Measurements from ENCODE around the gene RGS5. TPM values are rescaled to one million over a fixed set of nuclear protein-coding genes. Genes with fewer than 3 reads are reported as not detected.
"Not testable (repeated sequence)": the region's sequence is repeated elsewhere in the genome, so short reads cannot be mapped to it uniquely, and the experiment has no call there.

Gene RGS5, protein sequence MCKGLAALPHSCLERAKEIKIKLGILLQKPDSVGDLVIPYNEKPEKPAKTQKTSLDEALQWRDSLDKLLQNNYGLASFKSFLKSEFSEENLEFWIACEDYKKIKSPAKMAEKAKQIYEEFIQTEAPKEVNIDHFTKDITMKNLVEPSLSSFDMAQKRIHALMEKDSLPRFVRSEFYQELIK
- total RNA-seq, result 1 to 10 TPM; 4.1 to 4.4 TPM

DNA sequence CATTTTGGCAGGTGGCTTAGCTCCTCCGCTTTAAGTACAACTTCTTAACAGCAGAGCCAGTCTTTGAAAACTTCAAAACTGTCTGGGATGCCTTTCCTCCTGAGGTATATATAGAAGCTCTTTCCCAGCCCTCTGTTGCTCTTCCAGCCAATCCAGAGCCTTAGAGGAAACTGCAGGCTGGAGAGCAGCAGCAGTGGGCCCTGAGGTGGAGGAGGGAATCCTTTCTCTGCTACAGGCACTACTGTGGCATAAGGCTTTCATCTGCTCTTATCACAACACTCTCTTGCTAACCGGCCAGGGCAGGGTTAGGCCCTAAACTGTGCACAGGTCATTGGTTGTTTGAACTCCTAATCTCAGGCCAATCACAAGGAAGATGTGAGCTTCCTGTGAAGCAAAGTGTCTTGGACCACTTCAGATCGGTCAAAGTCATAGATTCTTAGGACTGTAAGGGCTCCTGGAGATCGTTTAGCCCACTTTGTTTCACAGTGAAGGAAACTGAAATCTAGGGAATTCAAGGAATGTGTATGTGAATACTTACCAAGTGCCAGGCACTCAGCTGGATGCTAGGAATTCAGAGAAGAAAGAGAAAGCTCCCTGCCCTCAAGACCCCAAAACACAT is at the start of gene RGS5:
Gene RGS5 (minus strand): TSS at position 84 of the 619 bp plus-strand sequence. CDS start 81 bp downstream, at position 3.
- Mint-ChIP-seq H3K36me3 (no peaks in the 10 kb centered on the region), H3K9me3 (no peaks in the 10 kb centered on the region), H3K27me3 (peaks cover 3% of the 10 kb centered on the region), H3K4me1 (no peaks in the 10 kb centered on the region), H3K4me3 (no peak within 1 kb of the TSS), H3K27ac (no peak within 1 kb of the TSS)
- DNase-seq, result no peak
- POLR2A ChIA-PET, result no interaction called here
- no peak for ATAC-seq (ENCODE audit: low read depth)

DNA sequence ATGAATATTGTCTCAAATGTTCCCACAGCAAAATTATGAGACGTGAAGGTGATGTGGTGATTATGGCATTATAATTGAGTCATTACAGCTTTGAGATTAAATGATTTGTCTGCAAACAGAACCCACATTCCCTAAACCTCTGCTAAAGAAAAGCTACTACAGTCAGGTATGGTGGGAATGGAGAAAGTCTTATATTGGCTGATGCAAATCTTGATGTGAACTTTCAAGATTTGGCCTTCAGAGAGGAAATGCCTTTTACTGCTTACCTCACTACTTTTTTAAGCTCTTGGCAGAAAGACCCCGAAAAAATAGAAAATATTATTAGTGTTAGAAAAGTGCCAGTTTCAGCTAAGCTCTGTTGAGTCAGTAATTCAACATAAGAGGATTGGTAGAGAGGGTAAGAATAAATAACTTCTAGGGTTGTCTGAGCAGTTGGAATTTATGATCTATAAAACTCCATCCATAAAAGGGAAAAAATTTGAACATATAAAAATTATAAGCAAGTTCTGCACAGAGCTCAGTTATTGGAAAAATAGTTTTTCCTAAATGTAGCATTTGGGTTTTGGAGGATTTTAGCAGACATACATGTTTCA is 47.8 kb upstream of the RGS5 start:
- DNase-seq (no peak), ATAC-seq (ENCODE audit: low read depth) (no peak)
- no peaks in the 10 kb centered on the region for H3K27me3 Mint-ChIP-seq
- H3K36me3 Mint-ChIP-seq, result peaks cover 2% of the 10 kb centered on the region
- H3K4me3 Mint-ChIP-seq, result no peak overlapping the region
- H3K4me1 Mint-ChIP-seq, result no peaks in the 10 kb centered on the region
- no peaks in the 10 kb centered on the region for H3K9me3 Mint-ChIP-seq
- no peak overlapping the region for H3K27ac Mint-ChIP-seq
- POLR2A ChIA-PET, result no interaction called here

DNA sequence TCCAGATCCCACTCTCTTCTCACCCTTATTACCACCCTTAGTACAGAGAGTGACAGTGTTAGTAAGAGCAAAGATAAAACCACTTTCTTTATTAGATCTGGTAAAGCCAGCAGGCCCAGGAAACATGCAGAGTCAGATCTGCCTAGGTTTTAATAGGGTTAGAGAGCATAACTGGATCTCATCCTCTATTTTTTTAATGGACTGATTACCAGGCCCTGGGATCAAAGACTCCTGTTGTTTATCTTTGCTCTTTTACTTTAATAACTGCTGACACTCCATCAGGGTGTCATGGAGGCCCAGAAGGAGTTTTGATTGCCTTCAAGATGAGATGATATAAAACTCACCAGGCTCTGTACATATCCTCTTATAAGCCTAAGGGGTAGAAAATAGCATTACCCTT is 45.3 kb upstream of the RGS5 start:
- Mint-ChIP-seq H3K9me3 (no peaks in the 10 kb centered on the region), H3K4me3 (no peak overlapping the region), H3K4me1 (no peaks in the 10 kb centered on the region), H3K27me3 (no peaks in the 10 kb centered on the region), H3K36me3 (peaks cover 2% of the 10 kb centered on the region), H3K27ac (no peak overlapping the region)
- ATAC-seq (ENCODE audit: low read depth), result no peak
- DNase-seq, result no peak
- POLR2A ChIA-PET, result no interaction called here

DNA sequence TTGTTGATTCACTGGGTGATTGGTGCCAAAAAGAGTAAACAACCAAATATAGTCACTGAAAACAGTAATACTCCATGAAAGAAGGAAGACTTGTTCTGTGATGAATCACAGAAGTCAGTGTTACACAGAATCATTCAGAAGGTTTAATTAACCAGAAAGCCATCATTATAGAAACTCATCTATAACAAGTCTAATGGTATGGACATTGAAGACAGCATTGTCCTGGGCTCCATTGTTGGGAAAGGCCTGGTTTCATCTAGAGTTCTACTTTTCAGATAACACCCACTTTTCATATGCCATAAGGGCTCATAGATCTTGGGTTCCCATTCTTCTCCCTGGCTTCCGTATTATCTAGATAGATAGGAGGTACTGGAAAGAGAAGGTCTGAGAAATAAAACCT is 41.9 kb upstream of the RGS5 start:
- ATAC-seq (ENCODE audit: low read depth); H3K27me3 Mint-ChIP-seq; H3K4me1 Mint-ChIP-seq; H3K9me3 Mint-ChIP-seq; H3K36me3 Mint-ChIP-seq; DNase-seq; H3K4me3 Mint-ChIP-seq; H3K27ac Mint-ChIP-seq; POLR2A ChIA-PET: not testable (repeated sequence)

DNA sequence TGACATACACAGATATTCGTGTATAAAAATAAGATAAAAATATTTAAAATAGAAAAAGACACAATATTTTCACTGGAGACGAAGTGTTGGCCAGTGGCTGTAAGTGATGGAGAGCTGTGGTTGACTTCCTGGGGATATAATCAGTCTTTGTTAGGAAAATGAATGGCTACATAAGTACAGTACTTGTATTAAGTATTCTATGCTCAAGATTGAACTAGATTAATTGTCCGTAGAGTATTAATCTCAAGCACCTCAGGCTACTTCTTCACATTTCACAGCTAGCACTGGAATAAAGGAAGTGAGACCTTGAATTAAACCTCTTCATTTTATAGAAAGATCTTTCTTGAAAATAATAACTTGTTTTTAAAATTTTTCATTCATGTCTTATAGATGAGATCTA is 39.0 kb upstream of the RGS5 start:
- H3K27me3 Mint-ChIP-seq, result no peaks in the 10 kb centered on the region
- H3K27ac Mint-ChIP-seq, result no peak overlapping the region
- H3K36me3 Mint-ChIP-seq, result no peaks in the 10 kb centered on the region
- H3K4me3 Mint-ChIP-seq, result no peak overlapping the region
- H3K9me3 Mint-ChIP-seq, result no peaks in the 10 kb centered on the region
- no peak for DNase-seq
- POLR2A ChIA-PET, result no interaction called here
- ATAC-seq (ENCODE audit: low read depth), result no peak
- H3K4me1 Mint-ChIP-seq, result no peaks in the 10 kb centered on the region

DNA sequence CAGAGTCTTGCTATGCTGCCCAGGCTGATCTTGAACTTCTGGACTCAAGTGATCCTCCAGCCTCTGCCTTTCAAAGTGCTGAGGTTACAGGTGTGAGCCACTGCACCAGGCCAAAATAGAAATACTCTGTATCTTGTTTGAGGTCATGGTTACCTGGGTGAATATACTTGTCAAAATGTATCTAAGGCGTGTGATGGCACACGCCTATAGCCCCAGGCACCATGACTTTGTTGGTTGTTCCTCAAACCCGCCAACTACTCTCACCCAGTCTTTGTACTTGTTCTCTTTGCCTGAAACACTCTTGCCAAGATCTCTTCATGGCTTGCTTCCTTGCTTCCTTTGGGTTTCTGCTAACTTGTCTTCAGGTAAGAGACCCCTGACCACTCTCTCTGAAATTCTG is 38.0 kb upstream of the RGS5 start:
- Mint-ChIP-seq H3K27ac (no peak overlapping the region), H3K9me3 (no peaks in the 10 kb centered on the region), H3K4me1 (no peaks in the 10 kb centered on the region), H3K36me3 (no peaks in the 10 kb centered on the region), H3K4me3 (no peak overlapping the region), H3K27me3 (no peaks in the 10 kb centered on the region)
- ATAC-seq (ENCODE audit: low read depth), result no peak
- DNase-seq, result no peak
- POLR2A ChIA-PET, result no interaction called here

DNA sequence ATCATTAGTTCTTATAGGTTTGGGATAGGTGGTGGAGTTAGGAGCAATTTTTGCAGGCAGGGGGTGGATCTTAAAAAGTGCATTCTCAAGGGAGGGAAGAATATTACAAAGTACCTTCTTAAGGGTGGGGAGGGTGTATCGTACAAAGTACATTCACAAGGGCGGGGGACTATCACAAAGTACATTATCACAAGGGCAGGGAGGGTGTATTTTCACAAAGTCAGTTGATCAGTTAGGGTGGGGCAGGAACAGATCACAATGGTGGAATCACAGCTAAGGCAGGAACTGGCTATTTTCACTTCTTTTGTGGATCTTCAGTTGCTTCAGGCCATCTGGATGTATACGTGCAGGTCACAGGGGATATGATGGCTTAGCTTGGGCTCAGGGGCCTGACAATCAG is 30.9 kb upstream of the RGS5 start:
- H3K36me3 Mint-ChIP-seq; H3K27me3 Mint-ChIP-seq; H3K4me3 Mint-ChIP-seq; DNase-seq; H3K27ac Mint-ChIP-seq; POLR2A ChIA-PET; ATAC-seq (ENCODE audit: low read depth); H3K4me1 Mint-ChIP-seq; H3K9me3 Mint-ChIP-seq: not testable (repeated sequence)

DNA sequence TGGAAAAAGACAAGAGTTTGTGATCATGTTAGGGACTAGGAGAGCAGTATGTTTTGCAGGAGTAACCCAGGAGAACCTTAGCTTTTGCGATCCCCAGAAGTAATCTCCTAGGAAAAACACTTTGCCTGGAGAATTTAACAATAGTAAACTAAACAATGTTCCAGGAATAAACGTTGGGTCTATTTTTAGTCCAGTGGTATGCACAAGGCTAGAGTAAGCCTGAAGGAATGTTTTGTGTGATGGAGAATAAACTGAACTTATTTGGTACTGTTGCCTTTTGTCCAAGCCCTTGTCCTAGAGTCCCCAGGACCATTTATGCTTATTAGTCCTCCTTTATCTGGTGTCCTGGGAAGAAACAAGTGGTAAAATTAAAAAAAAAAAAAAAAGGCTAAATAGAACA is 28.7 kb upstream of the RGS5 start:
- H3K9me3 Mint-ChIP-seq, result peaks cover 4% of the 10 kb centered on the region
- DNase-seq (no peak), ATAC-seq (ENCODE audit: low read depth) (no peak)
- POLR2A ChIA-PET, result no interaction called here
- no peak overlapping the region for H3K4me3 Mint-ChIP-seq
- H3K4me1 Mint-ChIP-seq, result no peaks in the 10 kb centered on the region
- no peak overlapping the region for H3K27ac Mint-ChIP-seq
- H3K27me3 Mint-ChIP-seq, result no peaks in the 10 kb centered on the region
- H3K36me3 Mint-ChIP-seq, result peaks cover 2% of the 10 kb centered on the region

DNA sequence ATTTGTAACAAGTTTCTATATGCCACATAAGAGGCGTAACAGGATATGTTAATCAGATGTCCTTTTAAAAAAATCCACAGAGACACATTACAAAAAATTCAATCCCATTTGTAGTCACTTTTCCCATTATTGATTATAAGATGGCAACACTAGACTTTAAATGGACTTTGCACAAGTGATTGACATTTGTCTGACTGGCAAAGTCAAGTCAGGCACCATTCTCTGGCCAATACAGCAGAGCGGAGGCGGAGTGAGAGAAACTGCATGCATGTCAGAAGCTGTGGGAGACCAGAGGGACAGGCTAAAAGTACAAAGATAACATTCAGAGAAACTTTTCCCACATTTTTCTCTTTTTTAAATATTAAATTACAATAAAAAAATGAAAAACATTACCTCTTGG is 28.1 kb upstream of the RGS5 start:
- Mint-ChIP-seq H3K4me1 (no peaks in the 10 kb centered on the region), H3K9me3 (peaks cover 4% of the 10 kb centered on the region), H3K4me3 (no peak overlapping the region), H3K27me3 (no peaks in the 10 kb centered on the region), H3K36me3 (peaks cover 2% of the 10 kb centered on the region), H3K27ac (no peak overlapping the region)
- POLR2A ChIA-PET, result no interaction called here
- DNase-seq, result no peak
- no peak for ATAC-seq (ENCODE audit: low read depth)

DNA sequence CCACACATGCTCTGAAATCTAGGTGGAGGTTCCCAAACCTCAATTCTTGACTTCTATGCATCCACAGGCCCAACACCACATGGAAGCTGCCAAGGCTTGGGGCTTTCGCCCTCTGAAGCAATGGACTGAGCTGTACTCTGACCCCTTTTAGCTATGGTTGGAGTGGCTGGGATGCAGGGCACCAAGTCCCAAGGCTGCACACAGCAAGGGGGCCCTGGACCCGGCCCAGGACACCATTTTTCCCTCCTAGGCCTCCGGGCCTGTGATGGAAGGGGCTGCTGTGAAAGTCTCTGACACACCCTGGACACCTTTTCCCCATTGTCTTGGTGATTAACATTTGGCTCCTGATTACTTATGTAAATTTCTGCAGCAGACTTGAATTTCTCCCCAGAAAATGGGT is 25.6 kb upstream of the RGS5 start:
- H3K4me3 Mint-ChIP-seq; H3K36me3 Mint-ChIP-seq; H3K9me3 Mint-ChIP-seq; H3K27ac Mint-ChIP-seq; ATAC-seq (ENCODE audit: low read depth); POLR2A ChIA-PET; H3K4me1 Mint-ChIP-seq; DNase-seq; H3K27me3 Mint-ChIP-seq: not testable (repeated sequence)

DNA sequence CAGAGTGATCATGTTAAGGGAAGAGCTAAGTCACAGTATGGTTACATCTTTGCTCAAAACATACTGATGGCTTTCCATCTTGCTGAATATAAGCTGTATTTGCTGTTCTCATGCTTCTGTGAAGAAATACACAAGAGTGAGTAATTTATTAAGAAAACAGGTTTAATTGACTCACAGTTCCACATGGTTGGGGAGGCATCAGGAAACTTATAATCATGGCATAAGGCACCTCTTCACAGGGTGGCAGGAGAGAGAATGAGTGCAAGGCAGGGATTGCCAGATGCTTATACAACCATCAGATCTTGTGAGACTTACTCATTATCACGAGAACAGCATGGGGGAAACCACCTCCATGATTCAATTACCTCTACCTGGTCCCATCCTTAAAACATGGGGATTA is 24.4 kb upstream of the RGS5 start:
- peaks cover 2% of the 10 kb centered on the region for H3K36me3 Mint-ChIP-seq
- H3K9me3 Mint-ChIP-seq, result peaks cover 7% of the 10 kb centered on the region
- no peak for DNase-seq
- no peaks in the 10 kb centered on the region for H3K27me3 Mint-ChIP-seq
- H3K4me3 Mint-ChIP-seq, result no peak overlapping the region
- ATAC-seq (ENCODE audit: low read depth), result no peak
- H3K4me1 Mint-ChIP-seq, result no peaks in the 10 kb centered on the region
- no peak overlapping the region for H3K27ac Mint-ChIP-seq
- POLR2A ChIA-PET, result no interaction called here

DNA sequence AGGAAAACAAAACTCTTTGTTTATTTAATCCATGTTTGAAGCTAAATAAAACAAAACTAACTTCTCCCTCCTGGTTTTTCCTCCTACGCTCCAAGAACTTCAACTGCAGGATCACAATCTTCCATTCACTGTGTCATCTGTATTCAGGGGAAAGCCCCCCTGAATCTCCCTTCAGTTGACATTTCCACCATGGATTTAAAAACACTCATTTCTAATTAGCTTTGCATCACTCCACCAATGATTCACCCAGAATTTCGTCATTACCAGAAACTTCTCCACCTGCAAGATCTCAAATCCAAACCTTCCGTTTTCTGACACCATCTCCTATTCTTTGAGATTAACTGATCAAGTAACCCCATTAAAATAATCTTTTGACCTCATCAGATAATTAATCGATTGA is 10.9 kb upstream of the RGS5 start:
- Mint-ChIP-seq H3K27ac (no peak overlapping the region), H3K4me1 (no peaks in the 10 kb centered on the region), H3K36me3 (no peaks in the 10 kb centered on the region), H3K9me3 (no peaks in the 10 kb centered on the region), H3K27me3 (peaks cover 3% of the 10 kb centered on the region), H3K4me3 (no peak overlapping the region)
- DNase-seq (no peak), ATAC-seq (ENCODE audit: low read depth) (no peak)
- POLR2A ChIA-PET, result no interaction called here

DNA sequence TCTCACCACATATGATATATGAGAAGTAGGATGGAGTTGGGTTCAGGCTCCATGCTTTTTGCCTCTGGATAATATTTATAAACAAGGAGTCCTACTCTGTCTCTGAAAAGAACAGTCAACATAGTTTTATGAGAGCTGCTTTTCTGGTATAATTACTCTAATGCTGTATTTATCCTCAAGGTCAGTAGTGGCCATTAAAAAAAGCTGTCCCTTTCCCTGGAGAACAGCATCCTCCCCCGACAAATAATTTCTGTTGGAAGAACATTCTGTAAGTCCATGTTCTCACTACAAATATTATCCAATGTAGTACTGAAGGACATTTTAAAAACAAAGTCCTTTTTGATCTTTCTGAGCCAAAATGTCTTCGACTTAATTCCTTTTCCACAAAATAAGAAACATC is 9.0 kb upstream of the RGS5 start:
- H3K27ac Mint-ChIP-seq, result no peak overlapping the region
- H3K27me3 Mint-ChIP-seq, result peaks cover 3% of the 10 kb centered on the region
- ATAC-seq (ENCODE audit: low read depth) (no peak), DNase-seq (no peak)
- H3K36me3 Mint-ChIP-seq, result no peaks in the 10 kb centered on the region
- H3K9me3 Mint-ChIP-seq, result no peaks in the 10 kb centered on the region
- no peak overlapping the region for H3K4me3 Mint-ChIP-seq
- POLR2A ChIA-PET, result no interaction called here
- no peaks in the 10 kb centered on the region for H3K4me1 Mint-ChIP-seq

DNA sequence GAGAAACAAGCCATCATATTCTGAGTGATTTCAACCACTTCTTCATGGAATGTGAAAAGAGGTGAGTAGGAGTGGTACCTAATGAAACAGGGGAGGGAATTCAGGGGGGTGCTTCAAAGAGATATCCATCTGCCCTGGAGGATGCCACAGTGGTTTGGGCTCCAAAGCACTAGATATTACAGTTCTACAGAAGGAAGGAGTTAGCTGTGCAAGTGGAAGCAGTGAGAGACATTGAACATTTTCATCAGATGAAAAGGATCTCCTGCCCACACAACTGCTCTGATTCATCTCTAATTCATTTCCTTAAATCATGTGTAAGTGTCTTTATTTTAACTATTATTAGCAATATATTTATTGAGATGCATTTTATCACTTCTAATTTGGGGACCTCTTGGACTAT is 2.8 kb upstream of the RGS5 start:
- DNase-seq (no peak), ATAC-seq (ENCODE audit: low read depth) (no peak)
- no peaks in the 10 kb centered on the region for H3K9me3 Mint-ChIP-seq
- H3K27ac Mint-ChIP-seq, result no peak overlapping the region
- H3K27me3 Mint-ChIP-seq, result no peaks in the 10 kb centered on the region
- no peaks in the 10 kb centered on the region for H3K4me1 Mint-ChIP-seq
- no peak overlapping the region for H3K4me3 Mint-ChIP-seq
- no peaks in the 10 kb centered on the region for H3K36me3 Mint-ChIP-seq
- POLR2A ChIA-PET, result no interaction called here

Data from activated naive CD8-positive, alpha-beta T cell treated with anti-CD3 and anti-CD28 coated beads, Interleukin-2, amount 10 ng/mL, durations not matched to agents 7 days and 5 days (primary cell).